Immature natural killer cell (primary cell): ENCODE data around the gene PIRT. TPM values are rescaled to one million over a fixed set of nuclear protein-coding genes. Genes with fewer than 3 reads are reported as not detected.
"Not testable (repeated sequence)": the region's sequence is repeated elsewhere in the genome, so short reads cannot be mapped to it uniquely, and the experiment has no call there.

Experiments used
- DNase-seq, 3 donors: peaks; one replicate each; pipeline ENCODE4 v3.0.0; 2022; ENCODE audit warnings: mixed read lengths in 1 of 3
- H3K27ac Mint-ChIP-seq, 6 donors: one replicate each; pipeline ENCODE4 v1.8.0; 2020; ENCODE audit warnings: mixed read lengths in 6 of 6, mild to moderate bottlenecking in 5 of 6, inconsistent platforms in 4 of 6, moderate library complexity in 3 of 6
- H3K27me3 Mint-ChIP-seq, 3 donors: one replicate each; pipeline ENCODE4 v1.8.0; 2020 to 2021; ENCODE audit warnings: low read depth in 3 of 3, mild to moderate bottlenecking in 3 of 3, mixed read lengths in 3 of 3, moderate library complexity in 3 of 3, inconsistent platforms in 1 of 3
- H3K36me3 Mint-ChIP-seq, 3 donors: one replicate each; pipeline ENCODE4 v1.8.0; 2020; ENCODE audit warnings: mixed read lengths in 3 of 3, inconsistent platforms in 2 of 3, mild to moderate bottlenecking in 2 of 3
- H3K4me1 Mint-ChIP-seq, 2 donors: one replicate each; pipeline ENCODE4 v1.8.0; 2020; ENCODE audit warnings: inconsistent platforms in 2 of 2, mild to moderate bottlenecking in 2 of 2, mixed read lengths in 2 of 2, moderate library complexity in 1 of 2
- H3K4me3 Mint-ChIP-seq, 5 donors: one replicate each; pipeline ENCODE4 v1.8.0; 2020; ENCODE audit warnings: mild to moderate bottlenecking in 5 of 5, mixed read lengths in 5 of 5, inconsistent platforms in 3 of 5, moderate library complexity in 3 of 5
- H3K9me3 Mint-ChIP-seq, 6 donors: one replicate each; pipeline ENCODE4 v1.8.0; 2020; ENCODE audit warnings: mild to moderate bottlenecking in 6 of 6, mixed read lengths in 6 of 6, inconsistent platforms in 4 of 6, moderate library complexity in 3 of 6
- polyA plus RNA-seq, 3 donors: library from polyadenylated mRNA; unstranded; fragments of 300-500 nt; fragmentation: Illumina TruSeq; gene quantifications; one replicate each; pipeline ENCODE4 v1.2.3, GENCODE V29; 2021

The PIRT gene
- not detected for polyA plus RNA-seq

- peaks cover 0 to 2% (median 0%) of the 10 kb centered on the region in 3 donors for H3K27me3 Mint-ChIP-seq
- H3K4me3 Mint-ChIP-seq = no peak within 1 kb of the TSS
- no peaks in the 10 kb centered on the region for H3K4me1 Mint-ChIP-seq
- no peaks in the 10 kb centered on the region for H3K36me3 Mint-ChIP-seq
- H3K27ac Mint-ChIP-seq = no peak within 1 kb of the TSS
- no peaks in the 10 kb centered on the region for H3K9me3 Mint-ChIP-seq
- no peak for DNase-seq
These were observed at the start of gene PIRT for GRCh38 chr17:10837921-10838320. Gene PIRT (minus strand): TSS chr17:10838087. CDS start chr17:10825645, 12,442 bp downstream.

DNA sequence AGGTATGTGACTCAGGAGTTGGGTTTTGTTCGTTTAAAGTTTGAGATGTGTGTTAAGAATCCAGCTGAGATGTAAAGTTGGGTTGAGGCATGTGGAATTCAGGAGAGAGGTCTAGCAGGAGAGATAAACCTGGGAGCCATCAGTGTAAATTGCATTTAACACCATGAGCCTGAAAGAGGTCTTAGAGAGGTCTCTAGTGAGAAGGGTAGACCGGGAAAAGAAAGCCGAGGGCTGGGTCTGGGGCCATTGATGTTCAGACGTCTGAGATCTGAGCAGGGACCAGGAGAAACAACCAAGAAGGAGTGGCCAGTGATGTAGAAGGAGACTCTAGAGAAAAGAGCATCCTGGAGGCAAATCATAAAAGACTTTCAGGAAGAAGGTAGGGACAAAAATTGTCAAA is 44.1 kb upstream of the PIRT start:
- no peak for DNase-seq
- Mint-ChIP-seq H3K27me3 (peaks cover 0 to 5% (median 1%) of the 10 kb centered on the region in 3 donors), H3K36me3 (no peaks in the 10 kb centered on the region), H3K4me1 (no peaks in the 10 kb centered on the region), H3K4me3 (no peak overlapping the region), H3K27ac (no peak overlapping the region), H3K9me3 (no peaks in the 10 kb centered on the region)

- no peaks in the 10 kb centered on the region for H3K9me3 Mint-ChIP-seq
- no peaks in the 10 kb centered on the region for H3K36me3 Mint-ChIP-seq
- H3K27me3 Mint-ChIP-seq = peaks cover 0 to 5% (median 1%) of the 10 kb centered on the region in 3 donors
- H3K4me3 Mint-ChIP-seq = no peak overlapping the region
- no peak overlapping the region for H3K27ac Mint-ChIP-seq
- H3K4me1 Mint-ChIP-seq = no peaks in the 10 kb centered on the region
- no peak for DNase-seq
These were observed 41.4 kb upstream of the PIRT start for GRCh38 chr17:10879190-10879836.

DNA sequence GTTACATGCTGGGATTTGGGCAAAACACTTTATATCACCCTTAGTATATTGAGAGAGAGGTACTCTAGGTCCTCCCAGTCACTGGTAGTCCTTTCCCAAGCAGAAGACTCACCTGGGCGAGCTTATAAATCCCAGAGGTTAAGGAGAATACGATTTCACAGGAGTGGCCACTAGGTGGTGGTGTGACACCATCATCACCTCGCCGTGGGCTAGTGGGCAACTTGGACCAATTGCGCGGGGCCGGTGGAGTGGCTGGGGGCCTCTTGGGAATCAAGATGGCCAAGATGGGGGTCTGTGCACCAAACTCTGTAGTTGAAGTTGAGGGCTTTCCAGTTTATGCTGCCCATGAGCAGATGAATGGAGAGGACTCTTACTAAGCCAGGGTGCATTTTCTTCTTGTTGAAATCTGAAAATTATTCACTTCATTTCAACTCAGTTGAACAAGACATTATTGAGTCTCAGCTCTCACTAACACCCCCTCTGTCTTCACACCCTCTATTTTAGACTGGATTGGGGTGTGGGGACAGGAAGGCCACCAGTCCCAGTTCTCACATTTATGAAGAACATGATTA is 38.2 kb upstream of the PIRT start:
- H3K4me3 Mint-ChIP-seq = no peak overlapping the region
- H3K4me1 Mint-ChIP-seq = no peaks in the 10 kb centered on the region
- peak in 1 of 3 donors; percentile 2 for DNase-seq
- no peak overlapping the region for H3K27ac Mint-ChIP-seq
- H3K36me3 Mint-ChIP-seq = no peaks in the 10 kb centered on the region
- no peaks in the 10 kb centered on the region for H3K9me3 Mint-ChIP-seq
- peaks cover 0 to 8% (median 1%) of the 10 kb centered on the region in 3 donors for H3K27me3 Mint-ChIP-seq

DNA sequence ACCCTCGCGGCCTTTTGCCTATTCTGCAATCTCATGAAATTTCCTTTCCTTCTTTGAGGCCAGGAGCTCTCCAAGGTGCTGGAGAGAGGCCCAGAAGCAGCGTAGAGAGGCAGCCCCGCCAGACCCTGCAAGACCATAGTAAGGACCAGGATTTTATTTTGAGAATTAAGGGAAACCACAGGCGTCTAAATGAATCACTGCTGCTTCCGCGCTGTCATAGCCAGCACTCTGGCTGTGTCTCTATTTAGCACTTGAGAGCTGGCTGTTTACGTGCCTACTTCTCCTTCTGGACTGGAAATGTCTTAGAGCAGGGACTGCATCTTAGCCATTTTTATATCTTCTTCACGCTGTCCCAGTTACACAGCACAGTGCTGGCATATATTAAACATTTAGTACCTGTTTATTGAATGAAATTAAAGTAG is 37.6 kb upstream of the PIRT start:
- Mint-ChIP-seq H3K36me3 (no peaks in the 10 kb centered on the region), H3K4me1 (no peaks in the 10 kb centered on the region), H3K27me3 (peaks cover 0 to 10% (median 1%) of the 10 kb centered on the region in 3 donors)

DNA sequence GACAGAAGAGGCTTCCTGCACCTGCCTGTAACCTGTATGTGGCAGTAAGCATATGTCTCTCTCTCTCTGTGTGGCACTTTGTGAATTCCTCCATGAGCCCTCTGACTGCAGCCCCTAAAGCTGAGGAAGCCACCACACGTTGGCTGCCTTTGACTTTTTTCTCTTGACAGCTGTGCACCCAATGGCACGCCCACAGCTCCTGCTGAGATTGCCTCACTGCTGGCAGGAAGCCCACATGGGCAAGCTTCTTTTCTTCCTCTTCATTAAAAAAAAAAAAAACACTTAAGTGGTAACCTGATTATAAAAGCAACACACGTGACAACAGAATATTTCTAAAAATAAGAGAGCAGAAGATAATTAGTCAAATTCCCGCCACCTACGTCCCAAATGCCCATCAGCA is 34.0 kb upstream of the PIRT start:
- Mint-ChIP-seq H3K27me3 (peaks cover 0 to 10% (median 2%) of the 10 kb centered on the region in 3 donors), H3K4me3 (no peak overlapping the region), H3K9me3 (no peaks in the 10 kb centered on the region), H3K4me1 (no peaks in the 10 kb centered on the region), H3K36me3 (no peaks in the 10 kb centered on the region), H3K27ac (no peak overlapping the region)
- no peak for DNase-seq

More for the DNA sequence above, 37.6 kb upstream of the PIRT start:
- no peak for DNase-seq
- H3K27ac Mint-ChIP-seq = no peak overlapping the region
- no peak overlapping the region for H3K4me3 Mint-ChIP-seq
- H3K9me3 Mint-ChIP-seq = no peaks in the 10 kb centered on the region

DNA sequence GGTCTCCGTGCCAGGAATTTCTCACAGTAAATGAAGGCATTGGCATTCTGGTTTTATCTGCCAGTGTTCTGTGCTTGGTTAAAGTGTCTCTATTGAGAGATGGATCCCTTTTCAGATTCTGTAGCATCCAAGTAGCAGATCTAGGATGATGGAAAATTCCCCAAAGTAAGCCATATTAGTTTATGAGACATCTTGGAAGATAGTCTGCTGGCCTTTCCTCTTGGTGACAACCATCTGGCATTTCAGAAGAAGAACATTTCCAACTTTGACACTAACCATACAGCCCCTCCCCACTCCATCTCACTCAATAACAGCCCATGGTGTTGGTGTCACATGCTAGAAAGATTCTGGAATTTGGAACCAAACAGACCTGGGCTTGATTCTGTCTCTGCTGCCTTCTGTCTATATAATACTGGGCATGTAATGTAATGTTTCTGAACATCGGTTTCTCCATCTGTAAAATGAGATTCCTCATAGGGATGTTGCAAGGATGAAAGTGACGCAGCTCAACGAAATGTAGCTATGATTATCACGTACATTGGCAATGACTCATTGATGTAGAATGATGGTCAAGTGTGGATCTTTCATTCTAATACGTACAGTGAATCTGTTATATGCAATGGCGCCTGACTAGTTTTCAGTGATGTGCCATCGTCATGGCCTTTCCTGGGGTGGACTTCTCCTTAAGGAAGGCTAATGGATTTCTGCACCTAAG is 32.6 kb upstream of the PIRT start:
- no peak for DNase-seq
- Mint-ChIP-seq H3K27ac (no peak overlapping the region), H3K9me3 (no peaks in the 10 kb centered on the region), H3K4me3 (no peak overlapping the region), H3K4me1 (no peaks in the 10 kb centered on the region), H3K27me3 (peaks cover 1 to 10% (median 2%) of the 10 kb centered on the region in 3 donors), H3K36me3 (no peaks in the 10 kb centered on the region)

- not testable (repeated sequence) for H3K36me3 Mint-ChIP-seq, H3K4me3 Mint-ChIP-seq, H3K9me3 Mint-ChIP-seq, DNase-seq, H3K27ac Mint-ChIP-seq, H3K4me1 Mint-ChIP-seq
- peaks cover 2 to 10% (median 2%) of the 10 kb centered on the region in 3 donors for H3K27me3 Mint-ChIP-seq
These were observed 30.9 kb upstream of the PIRT start for GRCh38 chr17:10868744-10869143.

- no peaks in the 10 kb centered on the region for H3K36me3 Mint-ChIP-seq
- H3K4me3 Mint-ChIP-seq = no peak overlapping the region
- no peak overlapping the region for H3K27ac Mint-ChIP-seq
- H3K4me1 Mint-ChIP-seq = no peaks in the 10 kb centered on the region
- peaks cover 0 to 9% (median 7%) of the 10 kb centered on the region in 3 donors for H3K27me3 Mint-ChIP-seq
- DNase-seq = no peak
- no peaks in the 10 kb centered on the region for H3K9me3 Mint-ChIP-seq
These were observed 21.2 kb upstream of the PIRT start for GRCh38 chr17:10859051-10859450.

- Mint-ChIP-seq H3K4me3 (no peak overlapping the region), H3K9me3 (no peaks in the 10 kb centered on the region), H3K4me1 (no peaks in the 10 kb centered on the region), H3K27me3 (peaks cover 0 to 3% (median 1%) of the 10 kb centered on the region in 3 donors), H3K36me3 (no peaks in the 10 kb centered on the region), H3K27ac (no peak overlapping the region)
- DNase-seq = no peak
These were observed 20.1 kb upstream of the PIRT start for GRCh38 chr17:10857976-10858375.

DNA sequence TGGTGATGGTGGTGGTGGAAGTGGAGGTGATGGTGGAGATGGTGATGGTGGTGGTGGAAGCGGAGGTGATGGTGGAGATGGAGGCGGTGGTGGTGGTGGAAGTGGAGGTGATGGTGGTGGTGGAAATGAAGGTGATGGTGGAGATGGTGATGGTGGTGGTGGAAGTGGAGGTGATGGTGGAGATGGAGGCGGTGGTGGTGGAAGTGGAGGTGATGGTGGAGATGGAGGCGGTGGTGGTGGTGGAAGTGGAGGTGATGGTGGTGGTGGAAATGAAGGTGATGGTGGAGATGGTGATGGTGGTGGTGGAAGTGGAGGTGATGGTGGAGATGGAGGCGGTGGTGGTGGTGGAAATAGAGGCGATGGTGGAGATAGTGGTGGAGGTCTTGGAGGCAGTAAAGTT is 8.7 kb upstream of the PIRT start:
- not testable (repeated sequence) for H3K9me3 Mint-ChIP-seq, DNase-seq, H3K36me3 Mint-ChIP-seq, H3K27me3 Mint-ChIP-seq, H3K4me3 Mint-ChIP-seq, H3K4me1 Mint-ChIP-seq, H3K27ac Mint-ChIP-seq

DNA sequence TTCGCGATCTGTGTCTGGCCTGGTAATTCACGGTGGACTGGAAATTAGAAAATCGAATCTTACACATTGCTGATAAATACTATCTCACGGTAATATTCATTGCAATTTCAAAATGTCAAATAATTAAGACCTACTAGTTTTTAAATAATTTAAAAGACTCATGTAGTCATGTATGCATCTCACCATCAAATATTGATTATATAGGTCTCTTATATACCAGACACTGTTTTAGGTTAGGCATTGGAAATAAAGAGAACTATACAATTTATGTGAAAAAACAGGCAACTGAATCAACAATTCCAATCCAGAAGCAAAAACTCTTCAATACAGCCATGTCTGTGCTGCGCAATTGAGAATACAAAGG is 7.5 kb upstream of the PIRT start:
- Mint-ChIP-seq H3K9me3 (no peaks in the 10 kb centered on the region), H3K27ac (no peak overlapping the region), H3K4me3 (peak overlapping the region in 4 of 5 donors; percentile 70 to 82 (median 75)), H3K27me3 (peaks cover 0 to 3% (median 0%) of the 10 kb centered on the region in 3 donors), H3K4me1 (peaks cover 8 to 9% of the 10 kb centered on the region in 2 donors), H3K36me3 (no peaks in the 10 kb centered on the region)
- no peak for DNase-seq

- H3K27ac Mint-ChIP-seq = peak overlapping the region in 1 of 6 donors; percentile 7
- no peaks in the 10 kb centered on the region for H3K9me3 Mint-ChIP-seq
- H3K36me3 Mint-ChIP-seq = no peaks in the 10 kb centered on the region
- peak; percentile 39 to 57 (median 56) for DNase-seq
- H3K4me3 Mint-ChIP-seq = peak overlapping the region; percentile 64 to 82 (median 71)
- H3K27me3 Mint-ChIP-seq = peaks cover 0 to 3% (median 0%) of the 10 kb centered on the region in 3 donors
- peaks cover 8 to 9% of the 10 kb centered on the region in 2 donors for H3K4me1 Mint-ChIP-seq
These were observed 6.9 kb upstream of the PIRT start for GRCh38 chr17:10844621-10845387.

DNA sequence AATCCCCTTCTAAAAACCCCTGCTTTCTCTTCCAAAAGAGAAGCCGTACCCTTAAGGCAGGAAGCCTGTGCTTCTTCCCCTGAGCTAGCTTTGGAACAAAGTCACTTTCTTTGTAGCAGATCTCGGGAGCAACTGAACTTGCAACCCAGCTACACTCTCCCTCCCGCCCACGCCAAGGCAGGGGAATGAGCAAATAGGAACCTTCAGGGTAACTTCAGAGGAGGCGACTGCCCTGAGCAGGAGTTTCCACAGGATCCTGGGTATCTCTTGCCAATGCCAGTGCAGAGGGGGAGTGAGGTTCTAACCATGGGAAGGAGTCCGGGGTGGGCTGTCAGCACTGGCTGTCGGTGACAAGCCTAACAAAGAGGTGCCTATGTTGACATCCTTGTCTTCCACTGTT is 5.9 kb upstream of the PIRT start:
- peaks cover 8 to 9% of the 10 kb centered on the region in 2 donors for H3K4me1 Mint-ChIP-seq
- no peak overlapping the region for H3K27ac Mint-ChIP-seq
- peaks cover 0 to 3% (median 0%) of the 10 kb centered on the region in 3 donors for H3K27me3 Mint-ChIP-seq
- no peaks in the 10 kb centered on the region for H3K36me3 Mint-ChIP-seq
- H3K9me3 Mint-ChIP-seq = no peaks in the 10 kb centered on the region
- H3K4me3 Mint-ChIP-seq = peak overlapping the region in 1 of 5 donors; percentile 19
- no peak for DNase-seq
